Upper lobe of left lung (tissue), 4 donors: ENCODE data around the gene SPP1.

ENCODE experiments used
- CTCF ChIP-seq, 6 experiments: fragments of 450-650 bp in 4 of 6; fragments of 200-600 bp in 2 of 6; sonication (generic) in 2 of 6; IDR thresholded peaks; one replicate each; pipeline ENCODE4 v1.5.1; 2016 to 2019; ENCODE audit warnings: antibody characterized with exemption in 6 of 6
- POLR2A ChIP-seq, 4 donors: fragments of 450-650 bp; IDR thresholded peaks; one replicate each; pipeline ENCODE4 v1.5.1; 2016 to 2017; ENCODE audit warnings: antibody characterized with exemption in 4 of 4, mild to moderate bottlenecking in 2 of 4
- POLR2AphosphoS5 ChIP-seq, 2 donors: sonication (generic); formaldehyde crosslinking; IDR thresholded peaks; one replicate each; pipeline ENCODE4 v1.5.1; 2017; ENCODE audit warnings: antibody characterized with exemption in 2 of 2

GRCh38 chr4:88003261-88003660 is 27.7 kb downstream of the SPP1 start:
- TF ChIP-seq POLR2AphosphoS5 (IDR thresholded peaks at IDR 0.05) (no peak), CTCF (IDR thresholded peaks at IDR 0.05) (no peak), POLR2A (IDR thresholded peaks at IDR 0.05) (no peak)
